HepG2 (cell line): ENCODE measurements around the gene B4GALT5.

Experiments used
- DBP ChIP-seq: sonication (generic); formaldehyde crosslinking; IDR thresholded peaks from 2 replicates; pipeline ENCODE4 v1.4.0; 2020; ENCODE audit warnings: missing genetic modification reagents; ENCODE audit errors: not compliant biosample characterization
- FOXM1 ChIP-seq: sonication (generic); formaldehyde crosslinking; IDR thresholded peaks from 2 replicates; pipeline ENCODE4 v1.5.0; 2020; ENCODE audit warnings: missing genetic modification reagents
- MAFK ChIP-seq, 2 experiments: IDR thresholded peaks in 1 of 2; conservative IDR thresholded peaks in 1 of 2; 2 replicates each; pipeline ENCODE4 v1.6.1; 2011; ENCODE audit warnings: improper control_type of control experiment in 2 of 2, low read length in 2 of 2
- MAZ ChIP-seq, 2 experiments: sonication (generic) in 1 of 2; formaldehyde crosslinking in 1 of 2; IDR thresholded peaks; 2 replicates each; pipeline versions ENCODE4 v1.5.0 to v1.6.1; 2012 to 2020; ENCODE audit warnings: low read depth in 2 of 2, mild to moderate bottlenecking in 2 of 2, borderline replicate concordance in 1 of 2, improper control_type of control experiment in 1 of 2, low read length in 1 of 2, missing genetic modification reagents in 1 of 2, moderate library complexity in 1 of 2
- MNT ChIP-seq: fragments of 450-650 bp; IDR thresholded peaks from 2 replicates; pipeline ENCODE4 v1.6.1; 2016
- MXI1 ChIP-seq: IDR thresholded peaks from 3 replicates; pipeline ENCODE4 v1.6.1; 2012; ENCODE audit warnings: low read depth, low read length, inconsistent platforms, borderline replicate concordance
- ZFX ChIP-seq: sonication (generic); formaldehyde crosslinking; IDR thresholded peaks from 2 replicates; pipeline ENCODE4 v1.4.0; 2020; ENCODE audit warnings: mild to moderate bottlenecking, low read depth, missing genetic modification reagents, moderate library complexity
- ZNF629 ChIP-seq: sonication (generic); formaldehyde crosslinking; conservative IDR thresholded peaks from 2 replicates; pipeline ENCODE4 v1.5.0; 2020; ENCODE audit warnings: missing genetic modification reagents
- TF ChIP-seq, protein P1 (sequence below): sonication (generic); formaldehyde crosslinking; IDR thresholded peaks from 2 replicates; pipeline ENCODE4 v1.4.0; 2020; ENCODE audit warnings: mild to moderate bottlenecking, missing genetic modification reagents
- TF ChIP-seq, protein P2 (sequence below): sonication (generic); formaldehyde crosslinking; IDR thresholded peaks from 2 replicates; pipeline ENCODE4 v1.5.0; 2020; ENCODE audit warnings: mild to moderate bottlenecking, missing genetic modification reagents, moderate library complexity
- TF ChIP-seq, protein P3 (sequence below): sonication (generic); formaldehyde crosslinking; IDR thresholded peaks from 2 replicates; pipeline ENCODE4 v1.5.1; 2020; ENCODE audit warnings: mild to moderate bottlenecking, missing genetic modification reagents

DNA sequence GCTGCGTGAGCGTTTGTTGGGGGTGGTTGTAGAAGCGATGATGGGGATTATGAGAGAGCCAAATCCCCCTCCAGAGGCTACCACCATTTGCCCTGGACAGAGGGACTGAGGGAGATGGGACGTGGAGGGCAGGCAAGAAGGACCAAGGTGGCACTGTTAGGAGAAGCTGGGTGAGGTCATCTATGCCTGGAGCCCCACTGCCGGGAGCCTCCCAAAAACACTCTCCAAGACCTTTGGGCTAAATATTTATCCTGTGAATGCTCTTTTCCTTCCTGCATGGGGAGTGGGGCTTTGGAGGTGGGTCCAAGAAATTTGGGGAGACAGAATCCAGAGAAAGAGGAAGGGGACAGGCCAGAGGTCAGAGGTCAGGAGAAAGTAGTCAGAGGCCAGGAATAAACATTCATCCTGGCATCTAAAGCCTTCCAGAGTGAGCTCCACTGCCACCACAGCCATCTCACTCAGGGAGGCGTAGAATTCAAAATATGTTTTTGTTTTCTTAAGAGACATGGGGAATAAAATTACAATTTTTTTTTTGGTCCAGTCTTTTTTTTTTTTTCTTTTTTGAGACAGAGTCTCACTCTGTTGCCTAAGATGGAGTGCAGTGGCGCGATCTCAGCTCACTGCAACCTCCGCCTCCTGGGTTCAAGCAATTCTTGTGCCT lies 128.0 kb downstream of the B4GALT5 start:
- TF ChIP-seq ZNF629 (CRISPR knock-in tag) (no peak), FOXM1 (no peak), MAFK (conservative IDR thresholded peaks at IDR 0.05 in 1 of 2, IDR thresholded peaks at IDR 0.05 in 1 of 2; ENCODE audit: low read length in 2 of 2) (no peak), ZFX (CRISPR knock-in tag) (no peak), MAZ (IDR thresholded peaks at IDR 0.05; ENCODE audit: borderline replicate concordance, low read depth, low read length) (no peak), MAZ (CRISPR knock-in tag; IDR thresholded peaks at IDR 0.05; ENCODE audit: low read depth) (no peak), MNT (no peak), DBP (no peak), MXI1 (no peak)
- TF ChIP-seq, protein P1, sequence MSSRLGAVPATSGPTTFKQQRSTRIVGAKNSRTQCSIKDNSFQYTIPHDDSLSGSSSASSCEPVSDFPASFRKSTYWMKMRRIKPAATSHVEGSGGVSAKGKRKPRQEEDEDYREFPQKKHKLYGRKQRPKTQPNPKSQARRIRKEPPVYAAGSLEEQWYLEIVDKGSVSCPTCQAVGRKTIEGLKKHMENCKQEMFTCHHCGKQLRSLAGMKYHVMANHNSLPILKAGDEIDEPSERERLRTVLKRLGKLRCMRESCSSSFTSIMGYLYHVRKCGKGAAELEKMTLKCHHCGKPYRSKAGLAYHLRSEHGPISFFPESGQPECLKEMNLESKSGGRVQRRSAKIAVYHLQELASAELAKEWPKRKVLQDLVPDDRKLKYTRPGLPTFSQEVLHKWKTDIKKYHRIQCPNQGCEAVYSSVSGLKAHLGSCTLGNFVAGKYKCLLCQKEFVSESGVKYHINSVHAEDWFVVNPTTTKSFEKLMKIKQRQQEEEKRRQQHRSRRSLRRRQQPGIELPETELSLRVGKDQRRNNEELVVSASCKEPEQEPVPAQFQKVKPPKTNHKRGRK (CRISPR knock-in tag) = no peak
- TF ChIP-seq, protein P2, sequence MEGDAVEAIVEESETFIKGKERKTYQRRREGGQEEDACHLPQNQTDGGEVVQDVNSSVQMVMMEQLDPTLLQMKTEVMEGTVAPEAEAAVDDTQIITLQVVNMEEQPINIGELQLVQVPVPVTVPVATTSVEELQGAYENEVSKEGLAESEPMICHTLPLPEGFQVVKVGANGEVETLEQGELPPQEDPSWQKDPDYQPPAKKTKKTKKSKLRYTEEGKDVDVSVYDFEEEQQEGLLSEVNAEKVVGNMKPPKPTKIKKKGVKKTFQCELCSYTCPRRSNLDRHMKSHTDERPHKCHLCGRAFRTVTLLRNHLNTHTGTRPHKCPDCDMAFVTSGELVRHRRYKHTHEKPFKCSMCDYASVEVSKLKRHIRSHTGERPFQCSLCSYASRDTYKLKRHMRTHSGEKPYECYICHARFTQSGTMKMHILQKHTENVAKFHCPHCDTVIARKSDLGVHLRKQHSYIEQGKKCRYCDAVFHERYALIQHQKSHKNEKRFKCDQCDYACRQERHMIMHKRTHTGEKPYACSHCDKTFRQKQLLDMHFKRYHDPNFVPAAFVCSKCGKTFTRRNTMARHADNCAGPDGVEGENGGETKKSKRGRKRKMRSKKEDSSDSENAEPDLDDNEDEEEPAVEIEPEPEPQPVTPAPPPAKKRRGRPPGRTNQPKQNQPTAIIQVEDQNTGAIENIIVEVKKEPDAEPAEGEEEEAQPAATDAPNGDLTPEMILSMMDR (CRISPR knock-in tag) = no peak
- TF ChIP-seq, protein P3, sequence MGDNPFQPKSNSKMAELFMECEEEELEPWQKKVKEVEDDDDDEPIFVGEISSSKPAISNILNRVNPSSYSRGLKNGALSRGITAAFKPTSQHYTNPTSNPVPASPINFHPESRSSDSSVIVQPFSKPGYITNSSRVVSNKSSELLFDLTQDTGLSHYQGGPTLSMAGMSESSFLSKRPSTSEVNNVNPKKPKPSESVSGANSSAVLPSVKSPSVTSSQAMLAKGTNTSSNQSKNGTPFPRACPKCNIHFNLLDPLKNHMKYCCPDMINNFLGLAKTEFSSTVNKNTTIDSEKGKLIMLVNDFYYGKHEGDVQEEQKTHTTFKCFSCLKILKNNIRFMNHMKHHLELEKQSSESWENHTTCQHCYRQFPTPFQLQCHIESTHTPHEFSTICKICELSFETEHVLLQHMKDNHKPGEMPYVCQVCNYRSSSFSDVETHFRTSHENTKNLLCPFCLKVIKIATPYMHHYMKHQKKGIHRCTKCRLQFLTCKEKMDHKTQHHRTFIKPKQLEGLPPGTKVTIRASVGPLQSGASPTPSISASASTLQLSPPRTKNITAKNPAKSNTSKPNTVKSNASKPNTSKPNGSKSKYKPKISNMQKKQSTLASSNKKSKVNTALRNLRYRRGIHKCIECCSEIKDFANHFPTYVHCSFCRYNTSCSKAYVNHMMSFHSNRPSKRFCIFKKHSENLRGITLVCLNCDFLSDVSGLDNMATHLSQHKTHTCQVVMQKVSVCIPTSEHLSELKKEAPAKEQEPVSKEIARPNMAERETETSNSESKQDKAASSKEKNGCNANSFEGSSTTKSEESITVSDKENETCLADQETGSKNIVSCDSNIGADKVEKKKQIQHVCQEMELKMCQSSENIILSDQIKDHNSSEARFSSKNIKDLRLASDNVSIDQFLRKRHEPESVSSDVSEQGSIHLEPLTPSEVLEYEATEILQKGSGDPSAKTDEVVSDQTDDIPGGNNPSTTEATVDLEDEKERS (CRISPR knock-in tag) = no peak
